IMR-90 (cell line): ENCODE measurements around the gene ARMC9. TPM values are rescaled to one million over a fixed set of nuclear protein-coding genes. Genes with fewer than 3 reads are reported as not detected.
A peak's percentile ranks its signal among the peaks of the same experiment; 100 is the strongest.
"Not testable (repeated sequence)": the region's sequence is repeated elsewhere in the genome, so short reads cannot be mapped to it uniquely, and the experiment has no call there.

ENCODE experiments used
- ATAC-seq: fragments of 200-7000 bp; cut with Tn5 transposase; 2 replicates; pipeline ENCODE4 v1.9.1; 2020; ENCODE audit warnings: low read depth, mild to moderate bottlenecking, moderate library complexity
- BruUV-seq: library from RNA; stranded (reverse); fragments of 400-500 nt; replicated peaks from 2 replicates; lab custom pipeline; 2021; lab: Mats Ljungman, UMichigan
- CTCF ChIA-PET: fragments of 300-600 bp; formaldehyde crosslinking; extraction: SDS; loops from one replicate; lab custom pipeline; 2021; ENCODE audit warnings: antibody characterized with exemption; lab: Yijun Ruan, JAX
- POLR2A ChIA-PET: fragments of 300-600 bp; sonication (Branson Sonifier 250); formaldehyde crosslinking; loops from one replicate; lab custom pipeline; 2022; ENCODE audit warnings: antibody characterized with exemption; ENCODE audit not compliant: unreplicated experiment; lab: Charles Lee
- DNase-seq: peaks from one replicate; pipeline ENCODE4 v3.0.0; 2013
- H2AFZ ChIP-seq: replicated peaks from 2 replicates; pipeline ENCODE3; 2013; ENCODE audit warnings: low read length, mild to moderate bottlenecking; ENCODE audit not compliant: poor library complexity
- H2AK5ac ChIP-seq: 2 replicates; pipeline ENCODE4 v1.6.1; 2013; ENCODE audit warnings: low read depth, low read length, inconsistent platforms
- H2AK9ac ChIP-seq: replicated peaks from 2 replicates; pipeline ENCODE3; 2013; ENCODE audit warnings: mild to moderate bottlenecking, low read depth, low read length, moderate library complexity; ENCODE audit not compliant: poor library complexity
- H2BK120ac ChIP-seq: 2 replicates; pipeline ENCODE4 v1.6.1; 2013; ENCODE audit warnings: low read depth, low read length, inconsistent platforms
- H2BK15ac ChIP-seq: 3 replicates; pipeline ENCODE4 v1.6.1; 2013; ENCODE audit warnings: low read depth, low read length, inconsistent platforms
- H2BK20ac ChIP-seq: 2 replicates; pipeline ENCODE4 v1.6.1; 2013; ENCODE audit warnings: low read depth, mild to moderate bottlenecking, inconsistent platforms, low read length, moderate library complexity
- H2BK5ac ChIP-seq: 2 replicates; pipeline ENCODE4 v1.6.1; 2013; ENCODE audit warnings: mild to moderate bottlenecking, low read depth, low read length, inconsistent platforms; ENCODE audit not compliant: poor library complexity, severe bottlenecking
- H3K14ac ChIP-seq: replicated peaks from 2 replicates; pipeline ENCODE4 v1.6.1; 2013; ENCODE audit warnings: low read depth, low read length, inconsistent platforms
- H3K18ac ChIP-seq: 2 replicates; pipeline ENCODE4 v1.6.1; 2013; ENCODE audit warnings: low read depth, low read length, control low read depth
- H3K23ac ChIP-seq: 2 replicates; pipeline ENCODE4 v1.6.1; 2013; ENCODE audit warnings: low read depth, low read length, inconsistent platforms
- H3K27ac ChIP-seq: 2 replicates; pipeline ENCODE4 v1.5.1; 2013; ENCODE audit warnings: mild to moderate bottlenecking, control low read depth, low read length; ENCODE audit not compliant: insufficient read depth
- H3K27me3 ChIP-seq: 2 replicates; pipeline ENCODE4 v1.6.1; 2013; ENCODE audit warnings: low read length; ENCODE audit not compliant: control insufficient read depth, insufficient read depth
- H3K36me3 ChIP-seq: 2 replicates; pipeline ENCODE4 v1.6.1; 2013; ENCODE audit warnings: low read length, mixed read lengths; ENCODE audit not compliant: control insufficient read depth, insufficient read depth
- H3K4ac ChIP-seq: 2 replicates; pipeline ENCODE4 v1.6.1; 2013; ENCODE audit warnings: low read depth, low read length, inconsistent platforms
- H3K4me1 ChIP-seq: 2 replicates; pipeline ENCODE4 v1.6.1; 2013; ENCODE audit warnings: low read length, mixed read lengths; ENCODE audit not compliant: control insufficient read depth, insufficient read depth
- H3K4me2 ChIP-seq: 2 replicates; pipeline ENCODE4 v1.6.1; 2013; ENCODE audit warnings: low read depth, mild to moderate bottlenecking, control low read depth, low read length, moderate library complexity
- H3K4me3 ChIP-seq: 2 replicates; pipeline ENCODE4 v1.5.1; 2013; ENCODE audit warnings: low read depth, mild to moderate bottlenecking, control low read depth, low read length, moderate library complexity; ENCODE audit not compliant: insufficient read depth
- H3K56ac ChIP-seq: 2 replicates; pipeline ENCODE4 v1.6.1; 2013; ENCODE audit warnings: low read length, inconsistent platforms; ENCODE audit not compliant: insufficient read depth; ENCODE audit errors: extremely low read depth
- H3K79me1 ChIP-seq, 2 experiments: 2 replicates each; pipeline ENCODE4 v1.6.1; 2013; ENCODE audit warnings: low read length in 2 of 2, inconsistent platforms in 1 of 2, low read depth in 1 of 2
- H3K9ac ChIP-seq: 2 replicates; pipeline ENCODE4 v1.6.1; 2013; ENCODE audit warnings: low read depth, low read length, control low read depth
- H3K9me1 ChIP-seq: 2 replicates; pipeline ENCODE4 v1.6.1; 2013; ENCODE audit warnings: low read length, inconsistent platforms; ENCODE audit not compliant: insufficient read depth
- H3K9me3 ChIP-seq: 2 replicates; pipeline ENCODE4 v1.6.1; 2013; ENCODE audit warnings: low read length; ENCODE audit not compliant: control insufficient read depth, insufficient read depth
- H4K20me1 ChIP-seq: 2 replicates; pipeline ENCODE4 v1.6.1; 2013; ENCODE audit warnings: low read length, inconsistent platforms; ENCODE audit not compliant: insufficient read depth
- H4K5ac ChIP-seq: 2 replicates; pipeline ENCODE4 v1.6.1; 2013; ENCODE audit warnings: mild to moderate bottlenecking, low read depth, low read length, control low read depth
- H4K8ac ChIP-seq, 2 experiments: 2 replicates each; pipeline ENCODE4 v1.6.1; 2013; ENCODE audit warnings: low read depth in 2 of 2, low read length in 2 of 2, control low read depth in 1 of 2, inconsistent platforms in 1 of 2
- H4K91ac ChIP-seq: 2 replicates; pipeline ENCODE4 v1.6.1; 2013; ENCODE audit warnings: low read depth, low read length, inconsistent platforms; ENCODE audit not compliant: insufficient read depth
- CEBPB ChIP-seq: IDR thresholded peaks from 2 replicates; pipeline ENCODE4 v1.6.1; 2012; ENCODE audit warnings: low read depth, low read length, improper control_type of control experiment
- WGBS, 2 experiments: methylation state at CpG; one replicate each; pipeline versions ENCODE4 v1.1.5 to v1.1.7; 2013; ENCODE audit warnings: missing lambda C conversion rate in 2 of 2; ENCODE audit not compliant: insufficient read length in 1 of 2; ENCODE audit errors: extremely low coverage in 2 of 2; 5-methylcytosine and 5-hydroxymethylcytosine counted together
- dilution Hi-C: fragments of 300-500 bp; cut with HindIII; formaldehyde crosslinking; loops from one replicate; pipeline ENCODE4 v1.14.3; 2018; ENCODE audit warnings: low sequenced_read_pairs; ENCODE audit not compliant: unreplicated experiment
- in situ Hi-C: fragments of 300-500 bp; cut with MboI; formaldehyde crosslinking; loops from 3 replicates; pipeline ENCODE4 v1.14.3; 2019; ENCODE audit warnings: low sequenced_read_pairs, inconsistent platforms, mixed read lengths
- intact Hi-C: fragments of 100-400 bp; cut with micrococcal nuclease; formaldehyde crosslinking; loops from 2 replicates; pipeline ENCODE4 v1.10.0; 2022
- polyA plus RNA-seq, 3 experiments: library from polyadenylated mRNA; depleted of rRNA; stranded (reverse); fragments of >200 nt; gene quantifications; 2 replicates each; pipeline ENCODE4 v1.2.3, GENCODE V29; 2012; ENCODE audit warnings: low replicate concordance in 1 of 3
- total RNA-seq: library from RNA; depleted of rRNA; stranded (reverse); fragments of >200 nt; gene quantifications from 2 replicates; pipeline ENCODE4 v1.2.3, GENCODE V29; 2012

Gene ARMC9
- total and polyA plus RNA-seq, 2 of the 4 experiments (the other 2 are of a cell fraction) = 36.0 to 46.6 TPM

DNA sequence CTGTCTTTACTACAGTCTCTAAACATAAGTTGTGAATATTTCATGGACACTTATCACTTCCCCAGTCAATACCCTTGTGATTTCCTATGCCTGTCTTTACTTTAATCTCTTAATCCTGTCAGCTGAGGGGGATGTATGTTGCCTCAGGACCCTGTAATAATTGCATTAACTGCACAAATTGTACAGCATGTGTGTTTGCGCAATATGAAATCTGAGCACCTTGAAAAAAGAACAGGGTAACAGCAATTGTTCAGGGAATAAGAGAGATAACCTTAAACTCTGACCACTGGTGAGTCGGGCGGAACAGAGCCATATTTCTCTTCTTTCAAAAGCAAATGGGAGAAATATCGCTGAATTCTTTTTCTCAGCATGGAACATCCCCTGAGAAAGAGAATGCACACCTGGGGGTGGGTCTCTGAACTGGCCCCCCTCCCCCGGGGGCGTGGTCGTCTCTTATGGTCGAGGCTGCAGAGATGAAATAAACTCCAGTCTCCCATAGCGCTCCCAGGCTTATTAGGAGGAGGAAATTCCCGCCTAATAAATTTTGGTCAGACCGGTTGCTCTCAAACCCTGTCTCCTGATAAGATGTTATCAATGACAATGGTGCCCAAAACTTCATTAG is 177.7 kb downstream of the ARMC9 start:
- 0 out of 2 replicates have a peak, but pooled peaks have one; percentile 24 for TF ChIP-seq CEBPB
- H3K4me3 ChIP-seq, H3K9ac ChIP-seq, dilution Hi-C loops, H2BK120ac ChIP-seq, H2BK5ac ChIP-seq, BruUV-seq, H3K14ac ChIP-seq, H3K56ac ChIP-seq, ATAC-seq, DNase-seq, H3K9me3 ChIP-seq, H3K79me1 ChIP-seq, H4K5ac ChIP-seq, H4K8ac ChIP-seq, intact Hi-C loops, H3K27ac ChIP-seq, H4K91ac ChIP-seq, POLR2A ChIA-PET, H4K20me1 ChIP-seq, H2BK20ac ChIP-seq, H2BK15ac ChIP-seq, H3K4me1 ChIP-seq, H2AFZ ChIP-seq, in situ Hi-C loops, H3K4me2 ChIP-seq, H3K36me3 ChIP-seq, H3K18ac ChIP-seq, H2AK5ac ChIP-seq, H3K4ac ChIP-seq, H3K23ac ChIP-seq, H3K9me1 ChIP-seq, H2AK9ac ChIP-seq, H3K27me3 ChIP-seq, CTCF ChIA-PET: not testable (repeated sequence)
- WGBS, 2 experiments = no CpG with 5 or more reads among the region's 11 CpGs
